Psoas muscle (tissue), 8 donors: ENCODE results near the gene ALKBH6. TPM values are rescaled to one million over a fixed set of nuclear protein-coding genes. Genes with fewer than 3 reads are reported as not detected.

Experiments
- ATAC-seq, 4 donors: fragments of 200-7000 bp; cut with Tn5 transposase; one replicate each; pipeline ENCODE4 v1.9.1; 2020; ENCODE audit warnings: moderate library complexity in 3 of 4, mild to moderate bottlenecking in 2 of 4
- DNase-seq, 2 donors: peaks; one replicate each; pipeline ENCODE4 v3.0.0-alpha.2; 2020
- H3K27ac ChIP-seq: fragments of 200-600 bp; one replicate; pipeline ENCODE4 v1.8.0; 2022
- H3K27me3 ChIP-seq, 3 donors: fragments of 200-600 bp in 1 of 3; one replicate each; pipeline versions ENCODE4 v1.6.1 to v1.8.0; 2013 to 2022; ENCODE audit warnings: low read length in 2 of 3, mild to moderate bottlenecking in 2 of 3, moderate library complexity in 1 of 3; ENCODE audit not compliant: insufficient read depth in 3 of 3
- H3K36me3 ChIP-seq, 2 donors: fragments of 200-600 bp in 1 of 2; one replicate each; pipeline versions ENCODE4 v1.6.1 to v1.8.0; 2013 to 2022; ENCODE audit warnings: low read depth in 1 of 2, mild to moderate bottlenecking in 1 of 2, moderate library complexity in 1 of 2; ENCODE audit not compliant: insufficient read depth in 1 of 2
- H3K4me1 ChIP-seq: fragments of 200-600 bp; one replicate; pipeline ENCODE4 v1.8.0; 2022
- H3K4me3 ChIP-seq: fragments of 200-600 bp; one replicate; pipeline ENCODE4 v1.8.0; 2022; ENCODE audit warnings: mild to moderate bottlenecking
- H3K9me3 ChIP-seq: fragments of 200-600 bp; one replicate; pipeline ENCODE4 v1.8.0; 2022
- WGBS, 3 donors: extraction: QIAGEN DNeasy Blood & Tissue Kit; methylation state at CpG; one replicate each; pipeline versions ENCODE4 v1.1.6 to v1.1.7; 2013; 5-methylcytosine and 5-hydroxymethylcytosine counted together
- intact Hi-C, 2 donors: fragments of 100-400 bp; cut with DNase I; formaldehyde crosslinking; loops; one replicate each; pipeline versions ENCODE4 v1.11.0 to v1.14.2; 2022
- polyA plus RNA-seq, 3 donors: library from polyadenylated mRNA; stranded (reverse); fragments of 200-250 nt; gene quantifications; one replicate each; pipeline ENCODE4 v1.2.3, GENCODE V29; 2013
- total RNA-seq, 4 donors: library from RNA; stranded (reverse); fragmentation: NEBNext Ultra II Directional in 2 of 4; extraction: Animal tissue kit (Norgen Biotek cat#: 25700) in 2 of 4; gene quantifications; one replicate each; pipeline versions ENCODE4 v1.2.1 to v1.2.4, GENCODE V29; 2021 to 2023
- TF ChIP-seq, protein P1 (sequence below): fragments of 200-600 bp; IDR thresholded peaks from one replicate; pipeline ENCODE4 v1.8.0; 2022; ENCODE audit warnings: antibody characterized with exemption
- donor health status: healthy with polysubstance abuse.
- donor health status: DM: no; HTN: no; CAD: no; lungs with moderate emphysema.
- donor health status: Bipolar disorder and iron deficiency.
- donor health status: healthy.
- donor health status: DM: yes; HTN: yes; CAD: no.
- donor health status: DM: no; HTN: no; CAD: no.
- donor health status: DM: no; HTN: no; CAD: no.
- donor health status: DM: yes; HTN: yes; CAD: no.

Gene ALKBH6
- total and polyA plus RNA-seq, 7 donors = 7.1 to 22.3 (median 10.9) TPM

DNA sequence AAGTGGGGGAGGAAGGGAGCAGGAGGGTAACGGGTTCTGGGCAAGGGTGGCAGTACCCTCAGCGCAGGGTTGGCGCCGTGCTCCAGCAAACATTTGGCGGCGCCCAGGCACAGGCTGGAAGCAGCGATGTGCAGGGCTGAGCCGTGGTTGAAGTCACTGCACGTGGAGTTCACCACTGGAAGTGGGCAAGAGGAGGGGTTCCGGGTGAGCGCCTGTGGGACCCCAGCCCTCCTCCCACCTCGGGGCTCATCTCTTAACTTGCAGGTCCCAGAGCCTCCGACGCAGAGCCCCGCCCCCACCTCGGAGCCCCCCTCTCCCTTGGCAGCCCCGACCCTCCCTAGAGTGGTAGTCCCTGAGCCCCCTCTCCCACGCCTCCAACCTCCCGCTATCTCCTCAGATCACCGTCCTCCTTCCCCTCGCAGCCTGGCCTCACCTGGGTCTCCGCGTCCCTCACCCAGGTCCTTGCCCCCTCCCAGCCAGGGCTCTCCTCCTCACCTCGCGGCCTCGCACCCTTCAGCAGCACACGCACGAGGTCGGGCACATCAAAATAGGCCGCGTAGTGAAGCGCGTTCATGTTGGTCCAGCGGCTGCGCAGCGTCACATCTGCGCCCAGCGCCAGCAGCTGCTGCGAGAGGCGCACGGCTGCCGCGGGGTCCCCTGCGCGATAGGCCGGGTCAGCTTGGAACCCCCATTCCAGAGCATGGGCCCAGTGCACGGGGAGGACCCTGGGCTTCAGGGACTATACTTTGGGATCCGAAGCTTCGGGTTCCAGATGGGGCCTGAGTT is 12.3 kb upstream of the ALKBH6 start:
- Histone ChIP-seq H3K4me1 (no peaks in the 10 kb centered on the region), H3K9me3 (no peaks in the 10 kb centered on the region), H3K27me3 (no peaks in the 10 kb centered on the region), H3K36me3 (no peaks in the 10 kb centered on the region), H3K4me3 (no peak overlapping the region), H3K27ac (no peak overlapping the region)
- TF ChIP-seq, protein P1, sequence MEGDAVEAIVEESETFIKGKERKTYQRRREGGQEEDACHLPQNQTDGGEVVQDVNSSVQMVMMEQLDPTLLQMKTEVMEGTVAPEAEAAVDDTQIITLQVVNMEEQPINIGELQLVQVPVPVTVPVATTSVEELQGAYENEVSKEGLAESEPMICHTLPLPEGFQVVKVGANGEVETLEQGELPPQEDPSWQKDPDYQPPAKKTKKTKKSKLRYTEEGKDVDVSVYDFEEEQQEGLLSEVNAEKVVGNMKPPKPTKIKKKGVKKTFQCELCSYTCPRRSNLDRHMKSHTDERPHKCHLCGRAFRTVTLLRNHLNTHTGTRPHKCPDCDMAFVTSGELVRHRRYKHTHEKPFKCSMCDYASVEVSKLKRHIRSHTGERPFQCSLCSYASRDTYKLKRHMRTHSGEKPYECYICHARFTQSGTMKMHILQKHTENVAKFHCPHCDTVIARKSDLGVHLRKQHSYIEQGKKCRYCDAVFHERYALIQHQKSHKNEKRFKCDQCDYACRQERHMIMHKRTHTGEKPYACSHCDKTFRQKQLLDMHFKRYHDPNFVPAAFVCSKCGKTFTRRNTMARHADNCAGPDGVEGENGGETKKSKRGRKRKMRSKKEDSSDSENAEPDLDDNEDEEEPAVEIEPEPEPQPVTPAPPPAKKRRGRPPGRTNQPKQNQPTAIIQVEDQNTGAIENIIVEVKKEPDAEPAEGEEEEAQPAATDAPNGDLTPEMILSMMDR = no peak
- 93 to 95% (median 94%) methylated on average over 47 to 49 of the region's 49 CpGs for WGBS, 3 donors
- intact Hi-C loops = no loop called here
- no peak for ATAC-seq
- DNase-seq = no peak

DNA sequence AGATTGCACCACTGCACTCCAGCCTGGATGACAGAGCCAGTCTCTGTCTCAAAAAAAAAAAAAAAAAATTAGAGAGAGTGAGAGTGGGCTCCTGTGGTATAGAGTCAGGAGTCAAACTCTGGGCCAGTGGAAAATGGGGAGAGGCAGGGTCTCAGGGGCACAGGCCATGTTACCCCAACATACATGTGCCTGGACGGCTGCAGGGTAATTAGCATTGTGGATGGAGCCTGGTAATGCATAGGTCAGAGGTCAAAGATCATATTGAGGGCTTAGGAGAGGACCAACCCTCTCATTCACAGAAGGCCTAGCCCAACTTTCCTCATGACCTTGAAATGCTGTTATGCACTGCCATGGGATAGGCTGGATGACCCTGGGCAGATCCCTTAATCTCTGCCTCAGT is 11.5 kb upstream of the ALKBH6 start:
- Histone ChIP-seq H3K9me3 (no peaks in the 10 kb centered on the region), H3K4me3 (no peak overlapping the region), H3K27me3 (no peaks in the 10 kb centered on the region), H3K27ac (no peak overlapping the region), H3K4me1 (no peaks in the 10 kb centered on the region), H3K36me3 (no peaks in the 10 kb centered on the region)
- ATAC-seq (no peak), DNase-seq (no peak)
- TF ChIP-seq, protein P1 = no peak
- intact Hi-C loops = no loop called here
- 60 to 67% (median 65%) methylated on average over 1 of the region's 1 CpG for WGBS, 3 donors

DNA sequence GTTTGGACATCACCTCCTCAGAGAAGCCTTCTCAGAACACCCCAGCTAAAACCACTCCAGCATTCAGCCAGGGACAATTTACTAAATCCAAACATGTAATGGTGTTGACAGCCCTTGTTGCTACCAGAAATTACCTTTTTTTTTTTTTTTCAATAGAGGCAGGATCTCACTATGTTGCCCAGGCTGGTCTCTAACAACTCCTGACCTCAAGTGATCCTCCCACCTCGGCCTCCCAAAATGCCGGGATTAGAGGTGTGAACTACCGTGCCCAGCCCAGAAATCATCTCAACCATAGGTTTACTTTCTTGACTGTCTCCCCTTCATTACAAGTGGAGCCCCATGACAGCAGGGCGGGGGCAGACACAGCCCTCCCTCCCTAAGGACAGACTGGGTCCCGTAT is 9.4 kb upstream of the ALKBH6 start:
- ATAC-seq (no peak), DNase-seq (no peak)
- TF ChIP-seq, protein P1 = no peak
- H3K4me3 ChIP-seq = no peak overlapping the region
- WGBS, 3 donors = 88 to 94% (median 93%) methylated on average over 5 of the region's 5 CpGs
- H3K4me1 ChIP-seq = no peaks in the 10 kb centered on the region
- intact Hi-C loops = no loop called here
- H3K9me3 ChIP-seq = no peaks in the 10 kb centered on the region
- H3K27me3 ChIP-seq = no peaks in the 10 kb centered on the region
- no peak overlapping the region for H3K27ac ChIP-seq
- no peaks in the 10 kb centered on the region for H3K36me3 ChIP-seq

DNA sequence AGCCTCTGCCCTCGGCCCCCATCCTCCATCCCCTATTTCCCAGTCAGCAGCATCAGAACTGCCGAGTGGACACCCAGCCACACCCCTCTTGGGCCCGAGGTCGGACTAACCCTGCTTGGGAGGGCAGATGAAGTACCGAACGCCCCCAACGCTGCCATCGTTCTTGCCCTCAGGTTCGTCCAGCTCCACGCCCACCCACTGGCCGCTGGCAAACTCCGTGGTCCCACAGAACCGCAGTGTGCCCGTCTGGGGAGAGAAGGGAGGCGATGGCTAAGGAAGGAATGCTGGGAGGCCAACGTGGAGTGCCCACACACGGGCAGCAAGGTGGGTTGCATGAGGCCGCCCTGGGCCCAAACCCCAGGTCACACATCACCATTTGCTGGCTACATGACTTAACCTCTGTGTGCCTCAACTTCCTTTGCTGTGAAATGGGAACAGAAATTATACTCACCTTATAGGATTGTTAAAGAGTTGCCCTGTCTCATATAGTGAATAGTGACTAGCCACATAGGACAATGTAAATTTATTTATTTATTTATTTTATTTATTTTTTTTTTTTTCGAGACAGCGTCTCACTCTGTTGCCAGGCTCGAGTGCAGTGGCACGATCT is 5.2 kb upstream of the ALKBH6 start:
- Histone ChIP-seq H3K9me3 (no peaks in the 10 kb centered on the region), H3K27ac (no peak overlapping the region), H3K4me3 (no peak overlapping the region), H3K27me3 (no peaks in the 10 kb centered on the region), H3K4me1 (no peaks in the 10 kb centered on the region), H3K36me3 (no peaks in the 10 kb centered on the region)
- ATAC-seq (no peak), DNase-seq (no peak)
- 87 to 91% (median 88%) methylated on average over 21 to 22 of the region's 22 CpGs for WGBS, 3 donors
- intact Hi-C loops = loop anchor here in 1 of 2 donors (5.0 kb wide), 1 partner anchor 33 kb away; the partner anchor contains the start of genes THAP8 and WDR62
- TF ChIP-seq, protein P1 = no peak
